ENCODE results near the gene MOG.

Gene MOG

GRCh38 chr6:29678114-29678513, 21.2 kb downstream of the MOG start:
- DNase-seq: no peak

- no peak for DNase-seq
These were observed 23.1 kb downstream of the MOG start for GRCh38 chr6:29679962-29680361.

DNA sequence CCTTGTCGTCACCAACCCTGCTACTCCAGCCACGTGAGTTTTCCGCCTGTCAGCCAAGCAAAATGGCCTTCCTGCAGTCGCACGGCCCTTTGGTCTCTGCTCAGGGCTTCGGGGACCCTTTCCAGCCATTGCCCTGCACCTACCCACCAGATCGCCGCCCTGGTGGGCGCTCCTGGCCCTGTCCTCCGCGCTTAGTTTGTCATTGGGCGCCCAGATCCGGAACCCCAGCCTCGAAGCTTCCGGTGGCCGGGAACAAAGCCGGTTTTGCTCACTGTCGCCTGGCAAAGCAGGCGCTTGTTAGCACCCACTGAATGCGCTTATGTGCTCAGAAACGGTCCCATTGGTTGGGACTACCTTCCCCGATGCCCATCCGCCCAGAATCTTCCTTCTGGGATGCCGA, 23.5 kb downstream of the MOG start:
- no peak for DNase-seq

- no peak for DNase-seq
These were observed 24.0 kb downstream of the MOG start, which contains the start of gene ZFP57 for GRCh38 chr6:29680904-29681303. Gene ZFP57 (minus strand): TSS chr6:29681152. CDS start chr6:29677003, 4,149 bp downstream.

GRCh38 chr6:29681811-29682210, 24.9 kb downstream of the MOG start:
- no peak for DNase-seq

DNA sequence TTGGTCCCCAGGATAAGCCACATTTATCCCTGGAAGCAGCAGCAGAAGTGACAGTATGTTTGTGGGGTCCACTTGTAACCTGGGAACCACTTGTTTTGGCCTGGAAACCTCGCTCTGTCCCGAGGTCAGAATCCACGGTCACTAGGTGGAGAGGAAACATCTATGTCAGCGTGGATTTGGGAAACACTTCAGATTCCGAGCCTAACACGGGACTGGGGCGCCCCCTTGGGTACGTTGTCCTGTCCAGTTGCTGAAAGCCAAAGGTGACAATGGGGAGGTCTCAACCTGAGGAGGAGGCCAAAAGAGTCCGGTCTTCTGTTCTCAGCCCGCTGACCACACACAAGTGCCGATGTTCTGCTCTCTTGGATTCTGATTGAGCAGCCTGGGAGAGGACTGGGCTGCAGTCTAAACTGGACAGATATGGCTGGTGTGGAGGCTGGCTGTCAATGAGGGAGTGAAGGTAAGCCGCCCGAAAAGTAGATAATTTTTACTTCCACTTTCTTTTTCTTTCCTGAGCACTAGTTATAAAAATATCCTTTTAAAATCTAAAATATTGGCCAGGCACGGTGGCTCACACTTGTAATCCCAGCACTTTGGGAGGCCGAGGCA, 28.9 kb downstream of the MOG start:
- no peak for DNase-seq

DNA sequence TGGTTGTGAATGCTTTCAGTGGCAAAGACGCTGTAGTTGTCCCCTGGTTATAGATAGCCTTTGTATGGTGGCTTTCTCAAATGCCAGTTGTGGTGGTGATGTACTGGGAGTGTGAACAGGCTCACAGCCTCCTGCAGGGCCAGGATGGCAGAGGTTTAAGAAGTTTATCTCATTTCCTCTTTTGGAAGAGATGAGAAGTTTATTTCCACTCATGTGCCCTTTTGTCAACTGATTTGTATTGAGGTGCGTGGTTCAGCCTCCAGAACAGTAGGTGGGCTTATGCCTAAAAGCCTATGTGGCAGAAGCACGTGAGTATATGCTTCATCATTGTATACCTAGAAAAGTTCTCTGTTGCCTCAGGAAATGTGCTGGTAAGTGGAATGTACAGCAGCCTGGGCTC, 37.7 kb downstream of the MOG start:
- no peak for DNase-seq

DNA sequence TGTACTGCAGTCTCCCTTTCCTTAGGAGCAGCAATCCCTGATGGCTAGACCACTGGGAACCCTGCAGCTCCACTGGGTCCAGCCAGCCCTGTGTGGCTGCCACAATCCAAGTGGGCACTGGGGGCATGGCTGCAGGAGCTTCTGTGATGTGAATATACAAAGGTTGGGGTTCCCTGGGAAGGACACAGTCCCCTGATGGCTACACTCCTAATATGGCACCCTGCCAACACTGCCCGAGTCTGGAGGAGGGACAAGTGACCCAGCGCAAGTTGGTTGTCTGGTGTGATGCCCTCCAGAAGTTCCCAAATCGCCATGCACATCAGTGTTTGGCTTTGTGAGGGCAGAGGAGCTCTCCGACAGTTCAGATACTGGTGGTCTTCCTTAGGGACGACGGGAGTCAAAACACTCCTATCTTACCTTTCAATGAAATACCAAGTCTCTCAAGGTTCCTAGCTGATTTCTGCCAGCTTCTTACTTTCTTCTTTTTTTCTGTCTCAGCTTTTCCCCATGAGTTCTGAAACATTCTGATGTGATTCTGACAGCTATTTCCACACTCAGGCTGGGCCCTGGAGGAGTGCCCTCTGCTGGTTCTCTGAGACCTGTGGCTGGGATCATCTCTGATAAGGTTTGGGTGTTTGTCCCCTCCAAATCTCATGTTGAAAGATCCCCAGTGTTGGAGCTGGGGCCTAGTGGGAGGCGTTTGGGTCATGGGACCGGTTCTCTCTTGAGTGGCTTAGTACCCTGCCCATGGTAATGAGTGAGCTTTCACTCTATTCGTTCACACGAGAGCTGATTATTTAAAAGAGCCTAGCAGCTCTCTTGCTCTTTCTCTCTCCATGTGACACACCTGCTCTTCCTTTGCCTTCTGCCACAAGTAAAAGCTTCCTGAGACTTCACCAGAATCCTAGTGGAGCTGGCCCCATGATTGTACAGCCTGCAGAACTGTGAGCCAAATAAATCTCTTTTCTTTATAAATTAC, 39.5 kb downstream of the MOG start:
- DNase-seq: no peak

DNA sequence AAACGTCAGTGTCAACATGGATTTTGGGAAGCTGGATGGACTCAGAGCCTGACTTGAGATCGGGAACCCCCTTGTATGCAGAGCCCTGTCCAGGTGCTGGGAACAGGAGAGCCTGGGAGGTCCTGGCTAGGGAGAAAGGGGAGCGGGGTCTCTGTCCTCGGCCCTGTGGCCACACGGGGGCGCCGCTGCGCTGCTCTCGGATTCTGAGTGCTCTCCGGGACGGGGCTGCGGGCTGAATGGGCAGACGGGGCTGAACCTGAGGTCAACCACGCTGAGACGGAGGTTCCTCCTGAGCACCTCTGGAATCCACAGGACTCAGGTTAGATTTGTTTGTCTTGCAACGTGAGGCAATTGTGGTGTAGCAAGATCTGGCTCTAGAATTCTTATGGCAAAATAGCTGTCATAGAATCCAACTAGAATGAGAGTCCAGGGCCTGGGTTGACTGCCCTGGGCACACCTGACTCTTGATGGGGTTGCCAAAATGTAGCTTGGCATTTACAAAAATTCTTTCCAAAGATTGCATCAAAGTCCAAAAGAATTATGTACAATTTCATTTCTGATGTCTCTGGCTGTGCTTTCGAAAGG, 45.7 kb downstream of the MOG start:
- DNase-seq: peak; percentile 63

DNA sequence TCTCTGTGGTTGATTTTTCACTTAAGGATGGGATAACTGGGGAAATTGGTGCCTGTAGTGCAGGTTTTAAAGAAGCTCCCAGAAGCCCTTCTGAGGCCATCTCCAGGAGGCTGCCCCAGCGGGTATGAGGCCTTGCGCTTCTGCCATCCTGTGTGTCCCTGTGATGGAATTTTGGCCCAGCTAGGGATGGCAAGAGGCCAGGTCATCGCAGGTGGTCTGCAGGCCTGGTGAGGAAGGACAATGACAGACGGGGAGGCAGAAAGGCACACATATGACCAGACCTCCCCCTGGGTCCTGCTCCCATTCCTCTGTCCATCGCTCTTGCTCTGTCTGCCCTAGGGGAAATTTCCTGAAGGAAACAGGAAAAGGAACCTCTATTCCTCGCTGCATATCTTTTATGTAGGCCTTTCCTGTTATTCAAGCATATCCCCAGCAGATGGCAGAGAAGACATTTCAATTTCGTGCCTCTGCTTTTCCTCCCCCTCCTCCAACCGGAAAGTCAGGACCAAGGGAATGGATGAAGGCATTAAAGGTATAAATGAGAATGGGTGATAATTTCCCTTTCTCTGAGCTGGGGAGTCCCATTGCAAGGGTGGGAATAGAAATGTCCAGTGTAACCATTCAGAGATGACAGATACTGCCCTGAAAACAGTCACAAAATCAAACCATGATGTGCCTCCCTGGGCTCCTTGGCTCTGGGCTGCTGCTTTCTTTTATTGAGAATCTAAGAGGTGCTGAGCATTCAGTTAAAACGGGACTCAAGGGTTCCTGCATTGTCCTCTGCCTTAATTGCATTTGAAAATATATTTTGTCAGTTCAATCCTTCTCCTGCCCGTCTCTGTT, 48.7 kb downstream of the MOG start:
- DNase-seq: no peak

DNA sequence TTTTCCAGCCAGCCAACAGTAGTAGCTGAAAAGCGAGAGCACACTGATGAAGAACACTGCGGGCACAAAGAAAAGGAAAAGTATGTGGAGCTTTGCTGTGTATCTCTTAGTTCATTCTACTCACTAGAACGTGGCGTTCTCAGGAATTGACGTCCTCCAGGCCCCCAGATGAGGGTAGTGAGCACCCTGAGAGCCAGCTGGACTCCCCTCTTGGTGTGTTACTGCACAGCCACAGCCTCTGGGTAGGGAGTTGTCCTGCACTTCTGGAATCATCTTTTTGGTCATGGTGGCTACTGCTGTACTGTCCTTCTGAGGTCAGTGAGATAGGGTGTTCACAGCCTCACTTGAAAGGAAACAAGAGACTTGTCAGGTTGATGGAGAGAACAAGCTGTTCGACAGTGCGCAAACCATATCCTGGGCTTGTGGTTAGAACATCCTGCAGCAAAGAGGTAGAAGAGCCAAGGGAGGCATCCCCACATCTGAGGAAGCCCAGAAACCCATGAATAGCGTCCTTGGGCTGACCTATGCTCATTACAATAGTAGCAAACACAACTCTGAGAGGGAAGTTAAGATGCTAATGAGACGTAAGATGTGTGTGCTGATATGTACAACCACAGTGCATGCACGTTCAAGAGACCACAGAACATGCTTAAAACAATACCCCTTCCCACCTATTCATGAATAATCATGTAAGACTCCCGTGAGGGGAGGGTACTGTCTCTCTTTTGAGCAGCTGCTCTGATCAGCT, 51.7 kb downstream of the MOG start:
- DNase-seq: peak; percentile 69

DNA sequence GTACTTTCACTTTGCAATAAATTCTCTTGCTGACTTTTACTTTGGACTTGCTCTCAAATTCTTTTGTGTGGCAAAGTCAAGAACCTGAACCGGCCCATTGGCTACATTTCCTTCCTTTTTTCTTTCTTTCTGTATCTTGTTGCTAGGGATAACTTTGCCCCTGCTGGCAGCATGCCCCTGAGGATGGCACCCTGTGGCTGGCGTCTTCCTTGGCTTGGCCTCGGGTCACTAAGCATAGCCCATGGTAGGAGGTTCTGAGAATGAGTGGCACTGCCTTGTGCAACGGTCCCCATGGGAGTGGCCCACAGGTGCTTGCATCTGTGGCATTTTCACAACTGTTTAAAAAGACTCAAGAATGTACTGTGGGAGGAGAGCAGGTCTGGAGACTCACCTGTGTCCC, 52.3 kb downstream of the MOG start:
- no peak for DNase-seq

- no peak for DNase-seq
These were observed 53.5 kb downstream of the MOG start for GRCh38 chr6:29710281-29710941.

DNA sequence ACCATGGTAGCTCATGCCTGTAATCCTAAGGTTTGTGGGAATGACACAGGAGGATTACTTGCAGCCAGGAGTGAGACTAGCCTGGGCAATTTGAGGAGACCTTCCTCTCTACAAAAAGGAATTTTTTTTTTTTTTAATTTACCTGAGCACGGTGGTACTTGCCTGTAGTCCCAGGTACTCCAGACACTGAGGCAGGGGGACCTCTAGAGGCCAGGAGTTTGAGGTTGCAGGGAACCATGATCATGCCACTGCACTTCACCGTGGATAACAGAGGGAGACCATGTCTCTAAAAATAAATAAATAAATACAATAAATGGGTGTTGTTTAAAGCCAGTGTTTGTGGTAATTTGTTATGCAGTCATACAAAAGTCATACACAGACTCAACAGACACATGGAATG, 64.0 kb downstream of the MOG start:
- no peak for DNase-seq

All from CD4-positive, alpha-beta T cell treated with Interleukin-15 for 1 hour (primary cell).